MCF 10A (cell line): Measurements from ENCODE around the gene NASP. TPM values are rescaled to one million over a fixed set of nuclear protein-coding genes. Genes with fewer than 3 reads are reported as not detected.
A peak's percentile ranks its signal among the peaks of the same experiment; 100 is the strongest.

Source experiments
- BruUV-seq: library from RNA; stranded (reverse); fragments of 400-500 nt; replicated peaks from 2 replicates; lab custom pipeline; 2021; lab: Mats Ljungman, UMichigan
- CTCF ChIA-PET: fragments of 300-600 bp; sonication (Branson Sonifier 250); formaldehyde crosslinking; extraction: SDS; loops from one replicate; lab custom pipeline; 2021; ENCODE audit warnings: antibody characterized with exemption, inconsistent platforms; lab: Yijun Ruan, JAX
- POLR2A ChIA-PET: fragments of 300-600, 350-650 bp; sonication (Branson Sonifier 250); formaldehyde crosslinking; extraction: SDS; loops from one replicate; lab custom pipeline; 2020; ENCODE audit warnings: antibody characterized with exemption, inconsistent platforms; lab: Yijun Ruan, JAX
- DNase-seq: peaks from one replicate; pipeline ENCODE4 v3.0.0-alpha.2; 2018; ENCODE audit not compliant: unreplicated experiment
- H3K27ac Mint-ChIP-seq: one replicate; pipeline ENCODE4 v1.8.0; 2022; ENCODE audit warnings: mild to moderate bottlenecking, low read depth, mixed read lengths; ENCODE audit not compliant: unreplicated experiment
- H3K27me3 Mint-ChIP-seq: one replicate; pipeline ENCODE4 v1.8.0; 2022; ENCODE audit warnings: mixed read lengths; ENCODE audit not compliant: insufficient read depth, unreplicated experiment
- H3K36me3 Mint-ChIP-seq: one replicate; pipeline ENCODE4 v1.8.0; 2022; ENCODE audit warnings: mild to moderate bottlenecking, moderate library complexity, mixed read lengths; ENCODE audit not compliant: insufficient read depth, unreplicated experiment
- H3K4me1 Mint-ChIP-seq: one replicate; pipeline ENCODE4 v1.8.0; 2022; ENCODE audit warnings: mixed read lengths; ENCODE audit not compliant: insufficient read depth, unreplicated experiment
- H3K4me3 Mint-ChIP-seq: one replicate; pipeline ENCODE4 v1.8.0; 2022; ENCODE audit warnings: mild to moderate bottlenecking, moderate library complexity, mixed read lengths; ENCODE audit not compliant: unreplicated experiment
- H3K9me3 Mint-ChIP-seq: one replicate; pipeline ENCODE4 v1.8.0; 2022; ENCODE audit warnings: mixed read lengths; ENCODE audit not compliant: unreplicated experiment
- intact Hi-C: fragments of 100-400 bp; cut with micrococcal nuclease; formaldehyde crosslinking; loops from 2 replicates; pipeline ENCODE4 v1.14.1; 2022
- total RNA-seq: library from RNA; stranded (reverse); gene quantifications from 2 replicates; pipeline ENCODE4 v1.2.3, GENCODE V29; 2022
- TF ChIP-seq, protein P1 (sequence below): fragments of 200-600 bp; IDR thresholded peaks from one replicate; pipeline ENCODE4 v1.8.0; 2022; ENCODE audit warnings: antibody characterized with exemption, mild to moderate bottlenecking; ENCODE audit not compliant: unreplicated experiment

Gene NASP
- total RNA-seq, 1 experiment from 2014 or later, result 84.6 TPM

DNA sequence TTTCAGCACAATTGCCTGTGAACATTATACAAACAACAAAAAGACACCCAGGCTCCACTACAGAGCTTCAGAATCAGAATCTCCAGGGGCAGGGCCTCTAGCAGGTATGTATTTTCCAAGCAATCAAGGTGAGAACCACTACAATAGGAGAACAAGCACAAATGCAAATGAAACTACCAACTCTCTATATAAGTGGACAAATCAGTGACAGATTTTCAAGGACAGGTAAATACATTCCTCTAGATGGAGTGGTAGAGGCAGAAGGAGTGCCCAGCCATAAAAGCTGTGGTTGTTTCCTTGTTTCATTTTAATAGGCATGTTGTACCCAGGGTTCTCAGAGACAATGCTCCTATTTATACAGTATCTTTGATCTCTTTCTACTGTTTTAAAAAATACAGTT lies 60.1 kb downstream of the NASP start:
- H3K4me1 Mint-ChIP-seq, result peaks cover 3% of the 10 kb centered on the region
- H3K27ac Mint-ChIP-seq, result no peak overlapping the region
- H3K27me3 Mint-ChIP-seq, result no peaks in the 10 kb centered on the region
- intact Hi-C loops, result loop anchor here (1.0 to 5.0 kb wide), 2 partner anchors 42 to 238 kb away; partner anchors contain the start of gene GPBP1L1
- TF ChIP-seq, protein P1, sequence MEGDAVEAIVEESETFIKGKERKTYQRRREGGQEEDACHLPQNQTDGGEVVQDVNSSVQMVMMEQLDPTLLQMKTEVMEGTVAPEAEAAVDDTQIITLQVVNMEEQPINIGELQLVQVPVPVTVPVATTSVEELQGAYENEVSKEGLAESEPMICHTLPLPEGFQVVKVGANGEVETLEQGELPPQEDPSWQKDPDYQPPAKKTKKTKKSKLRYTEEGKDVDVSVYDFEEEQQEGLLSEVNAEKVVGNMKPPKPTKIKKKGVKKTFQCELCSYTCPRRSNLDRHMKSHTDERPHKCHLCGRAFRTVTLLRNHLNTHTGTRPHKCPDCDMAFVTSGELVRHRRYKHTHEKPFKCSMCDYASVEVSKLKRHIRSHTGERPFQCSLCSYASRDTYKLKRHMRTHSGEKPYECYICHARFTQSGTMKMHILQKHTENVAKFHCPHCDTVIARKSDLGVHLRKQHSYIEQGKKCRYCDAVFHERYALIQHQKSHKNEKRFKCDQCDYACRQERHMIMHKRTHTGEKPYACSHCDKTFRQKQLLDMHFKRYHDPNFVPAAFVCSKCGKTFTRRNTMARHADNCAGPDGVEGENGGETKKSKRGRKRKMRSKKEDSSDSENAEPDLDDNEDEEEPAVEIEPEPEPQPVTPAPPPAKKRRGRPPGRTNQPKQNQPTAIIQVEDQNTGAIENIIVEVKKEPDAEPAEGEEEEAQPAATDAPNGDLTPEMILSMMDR, result no peak
- no TSS peak for BruUV-seq
- no peak overlapping the region for H3K4me3 Mint-ChIP-seq
- no peak for DNase-seq
- CTCF ChIA-PET, result interaction anchor here (0.6 to 1.0 kb wide), 2 partner anchors 15 to 129 kb away, joined by 3 to 5 read pairs; no protein-coding TSS in a partner anchor
- no peaks in the 10 kb centered on the region for H3K9me3 Mint-ChIP-seq
- H3K36me3 Mint-ChIP-seq, result peaks cover 48% of the 10 kb centered on the region
- POLR2A ChIA-PET, result interaction anchor here (0.6 to 3.1 kb wide), 5 partner anchors 12 to 45 kb away, joined by 3 to 10 read pairs (median 5); partner anchors contain the start of genes GPBP1L1 and TMEM69

DNA sequence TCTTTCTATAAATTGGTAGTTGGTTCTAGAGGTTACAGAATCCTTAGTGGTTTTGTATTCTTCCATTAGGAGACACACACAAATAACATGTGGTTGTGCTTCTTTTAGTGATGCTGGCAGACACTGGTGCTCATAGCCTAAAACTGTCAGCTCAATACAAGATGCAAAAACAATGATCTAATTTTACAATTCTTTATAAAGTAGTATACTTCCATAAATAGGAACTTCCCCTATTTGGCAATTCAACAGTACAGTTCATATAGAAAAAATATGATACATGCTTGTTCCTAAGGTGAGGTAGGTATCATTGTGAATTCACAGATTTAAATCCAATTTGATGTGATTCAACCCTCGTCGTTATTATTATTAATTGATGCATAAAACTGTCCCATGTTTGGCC lies 60.8 kb downstream of the NASP start:
- TF ChIP-seq, protein P1, result no peak
- ChIA-PET POLR2A (interaction anchor here (0.6 to 3.1 kb wide), 6 partner anchors 11 to 44 kb away, joined by 3 to 10 read pairs (median 4); partner anchors contain the start of genes GPBP1L1 and TMEM69), CTCF (interaction anchor here (0.9 kb wide), 1 partner anchor 43 kb away, joined by 3 read pairs; no protein-coding TSS in a partner anchor)
- no peak for DNase-seq
- Mint-ChIP-seq H3K4me1 (peaks cover 3% of the 10 kb centered on the region), H3K4me3 (no peak overlapping the region), H3K27me3 (no peaks in the 10 kb centered on the region), H3K36me3 (peaks cover 54% of the 10 kb centered on the region), H3K9me3 (no peaks in the 10 kb centered on the region), H3K27ac (peak overlapping the region; percentile 58)
- no TSS peak for BruUV-seq
- intact Hi-C loops, result loop anchor here (1.0 to 5.0 kb wide), 2 partner anchors 42 to 238 kb away; partner anchors contain the start of gene GPBP1L1

DNA sequence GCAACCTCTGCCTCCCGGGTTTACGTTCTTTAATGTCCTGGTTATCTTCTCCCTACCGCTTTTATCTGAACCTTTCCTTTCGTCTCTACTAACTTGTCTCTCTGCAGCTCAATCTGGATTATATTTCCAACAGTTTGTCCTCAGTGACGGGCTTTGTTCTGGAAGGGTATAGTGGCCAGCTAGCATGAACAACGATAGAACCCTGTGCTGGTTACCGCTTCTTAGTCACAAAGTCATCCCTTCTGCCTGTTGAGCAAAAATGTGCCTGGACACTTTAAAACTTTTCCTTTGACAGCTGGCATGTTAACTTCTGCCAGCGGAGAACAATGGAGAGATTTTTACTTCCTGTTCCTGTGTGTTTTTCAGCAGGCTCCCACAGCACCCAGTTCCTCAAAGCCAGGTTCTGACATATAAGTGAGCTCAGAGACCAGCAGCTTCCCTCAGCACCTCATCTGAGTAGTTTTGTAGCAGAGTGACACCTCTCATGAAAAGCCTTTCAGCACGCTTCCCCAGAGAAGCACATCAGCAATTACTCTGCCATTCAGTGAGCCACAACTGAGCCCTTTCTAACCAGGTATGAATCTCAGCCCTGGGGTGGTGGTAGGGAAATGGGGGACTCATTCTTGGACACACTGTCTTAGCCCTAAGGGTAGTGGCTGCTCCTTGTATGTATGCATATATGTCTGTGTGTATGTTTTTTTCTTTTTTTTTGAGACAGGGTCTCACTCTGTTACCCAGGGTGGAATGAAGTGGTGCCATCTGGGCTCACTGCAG lies 63.6 kb downstream of the NASP start:
- ChIA-PET POLR2A (interaction anchor here (1.6 kb wide), 1 partner anchor 8 kb away, joined by 12 read pairs; no protein-coding TSS in a partner anchor), CTCF (interaction anchor here (0.5 to 1.4 kb wide), 3 partner anchors 18 to 142 kb away, joined by 3 read pairs; no protein-coding TSS in a partner anchor)
- H3K9me3 Mint-ChIP-seq, result no peaks in the 10 kb centered on the region

More for the DNA sequence above, 63.6 kb downstream of the NASP start:
- Mint-ChIP-seq H3K27ac (peak overlapping the region; percentile 43), H3K4me1 (peaks cover 3% of the 10 kb centered on the region), H3K4me3 (no peak overlapping the region), H3K27me3 (no peaks in the 10 kb centered on the region), H3K36me3 (peaks cover 68% of the 10 kb centered on the region)
- no peak for DNase-seq
- intact Hi-C loops, result no loop called here
- no TSS peak for BruUV-seq
- TF ChIP-seq, protein P1, result no peak
